GM18873 (cell line): ENCODE results near the gene NANOS3.

ENCODE experiments used
- ATAC-seq: cut with Tn5 transposase; IDR thresholded peaks from one replicate; pipeline ENCODE4 v1.9.1; 2021; ENCODE audit warnings: mild to moderate bottlenecking, moderate library complexity, moderate number of reproducible peaks; ENCODE audit not compliant: unreplicated experiment, low FRiP score

The NANOS3 gene

DNA sequence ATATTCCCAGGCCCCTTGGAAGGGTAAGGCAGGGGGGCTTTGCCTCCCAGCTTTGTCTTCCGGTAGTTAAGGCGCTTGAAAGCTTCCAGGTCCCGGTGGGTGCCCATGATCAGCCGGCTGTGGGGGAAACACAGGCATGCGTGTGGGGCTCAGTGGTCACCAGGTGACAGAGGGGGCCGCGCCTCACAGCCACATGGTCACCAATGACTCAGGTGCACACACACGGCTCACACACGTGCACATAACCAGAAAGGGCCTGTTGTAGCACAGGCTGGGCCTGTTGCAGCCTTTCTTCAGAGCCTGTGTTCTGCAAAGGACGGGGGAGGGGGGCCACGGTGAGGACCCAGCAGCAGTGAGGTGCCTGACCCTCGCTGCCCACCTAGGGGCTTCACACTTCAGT, 5.9 kb downstream of the NANOS3 start:
- ATAC-seq: no peak

DNA sequence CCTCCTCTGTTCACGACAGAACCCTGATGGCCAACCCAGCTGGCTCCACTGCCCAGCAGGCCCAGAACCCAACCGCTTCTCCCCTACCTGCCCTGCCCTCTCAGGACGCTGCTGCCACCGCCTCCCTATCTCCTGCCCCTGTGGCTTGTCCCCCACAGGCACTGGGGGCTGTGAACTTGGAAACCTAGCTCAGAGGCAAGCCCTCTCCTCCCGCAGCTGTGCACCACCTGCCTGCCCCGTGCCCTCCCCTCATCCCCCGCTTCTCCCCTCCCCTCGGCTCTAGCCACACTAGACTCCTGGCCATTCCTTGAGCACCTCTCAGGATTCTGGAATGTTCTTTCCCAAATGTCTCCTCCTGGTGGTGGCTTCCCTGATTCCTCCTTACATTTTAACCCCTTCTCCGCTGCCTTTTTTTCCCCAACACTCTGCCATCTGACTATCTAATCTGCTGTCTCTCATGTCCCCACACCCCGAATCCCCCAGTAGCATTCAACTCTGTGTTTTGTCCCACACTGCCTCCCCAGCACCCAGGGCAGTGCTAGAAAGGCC, 6.7 kb downstream of the NANOS3 start:
- ATAC-seq: no peak

DNA sequence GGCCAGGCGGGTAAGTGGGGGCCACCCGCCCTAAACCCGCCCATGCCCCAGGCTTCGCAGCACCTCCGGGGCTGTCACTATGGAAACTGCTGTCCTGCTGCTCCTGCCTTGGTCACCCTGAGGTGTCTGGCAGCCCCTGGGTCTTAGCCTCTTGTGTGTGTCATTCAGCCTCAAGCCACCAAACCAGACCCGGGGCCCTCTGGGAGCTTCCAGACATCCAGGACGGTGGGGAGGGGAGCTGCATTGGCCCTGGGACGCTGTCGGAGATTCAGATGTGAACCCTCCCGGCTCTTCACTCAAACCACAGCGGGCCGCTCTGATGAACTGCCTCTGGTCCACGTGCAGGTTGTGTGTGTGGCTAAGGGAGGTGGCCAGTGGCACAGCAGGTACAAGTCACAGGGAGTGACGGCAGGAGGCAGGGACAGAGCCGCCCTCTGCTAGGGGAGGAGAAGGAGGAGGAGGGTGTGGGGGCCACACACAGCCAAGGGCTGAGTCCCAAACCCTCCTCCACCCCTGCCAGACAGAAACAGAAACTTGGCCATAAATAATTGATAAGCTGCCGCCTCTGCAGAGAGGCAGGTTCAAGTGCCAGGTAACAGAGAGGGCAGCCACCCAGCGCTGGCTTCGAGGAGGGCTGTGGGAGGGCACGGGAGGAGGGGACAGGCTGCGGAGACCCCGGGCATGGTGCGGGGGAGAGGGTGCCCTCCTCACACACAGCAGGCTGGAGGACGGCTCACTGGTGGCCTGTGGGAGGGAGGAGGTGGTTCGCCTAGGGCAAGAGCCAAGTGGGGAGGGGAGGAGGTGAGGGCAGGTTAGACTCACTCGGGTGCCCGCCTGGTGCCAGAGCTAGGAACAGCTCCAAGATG, 8.0 kb downstream of the NANOS3 start:
- no peak for ATAC-seq

DNA sequence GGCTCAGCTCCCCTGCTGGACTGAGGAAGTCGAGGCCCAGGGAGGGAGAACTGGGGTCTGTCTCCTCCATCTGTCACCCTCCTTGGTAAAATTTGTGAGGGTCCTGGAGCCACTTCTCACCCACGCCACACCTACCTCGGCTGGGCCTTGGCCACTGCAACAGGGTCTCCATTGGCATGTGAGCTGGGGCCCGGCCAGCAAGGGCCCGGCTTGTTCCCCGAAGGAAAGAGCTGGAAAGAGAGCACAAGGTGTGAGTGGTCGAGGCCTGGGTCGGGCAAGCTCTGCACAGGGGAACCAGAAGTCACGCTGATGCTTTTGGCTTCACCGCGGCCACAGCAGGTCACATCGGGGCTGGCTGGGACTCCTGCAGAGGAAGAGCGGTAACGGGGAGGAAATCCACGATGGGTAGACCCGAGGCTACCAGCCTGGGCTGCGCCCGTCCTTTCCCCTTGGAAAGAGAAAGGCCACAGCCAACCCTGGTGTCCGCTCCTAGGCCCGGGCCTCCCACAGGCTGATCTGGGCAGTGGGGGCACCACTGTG, 9.0 kb downstream of the NANOS3 start:
- no peak for ATAC-seq

DNA sequence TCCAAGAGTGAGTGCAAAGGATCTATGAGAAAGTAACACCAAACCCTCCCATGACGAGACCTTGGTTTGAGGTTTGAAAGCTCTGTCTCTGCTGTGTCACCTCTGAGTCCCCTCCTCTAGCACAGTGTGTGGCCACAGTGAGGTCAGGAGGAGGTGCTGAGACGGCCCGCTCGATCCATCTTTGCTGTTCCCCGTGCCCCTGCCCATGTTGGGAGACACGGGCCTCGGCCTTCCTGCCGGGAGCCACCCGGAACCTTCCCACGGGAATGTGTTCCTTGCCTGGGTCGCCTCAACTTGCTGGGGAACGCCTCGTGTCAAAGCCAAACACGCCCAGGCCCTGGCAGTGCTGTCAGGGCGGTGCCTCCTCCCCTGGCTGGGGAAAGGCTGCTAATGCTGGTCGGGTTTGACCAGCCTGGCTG, 10.1 kb downstream of the NANOS3 start:
- no peak for ATAC-seq

DNA sequence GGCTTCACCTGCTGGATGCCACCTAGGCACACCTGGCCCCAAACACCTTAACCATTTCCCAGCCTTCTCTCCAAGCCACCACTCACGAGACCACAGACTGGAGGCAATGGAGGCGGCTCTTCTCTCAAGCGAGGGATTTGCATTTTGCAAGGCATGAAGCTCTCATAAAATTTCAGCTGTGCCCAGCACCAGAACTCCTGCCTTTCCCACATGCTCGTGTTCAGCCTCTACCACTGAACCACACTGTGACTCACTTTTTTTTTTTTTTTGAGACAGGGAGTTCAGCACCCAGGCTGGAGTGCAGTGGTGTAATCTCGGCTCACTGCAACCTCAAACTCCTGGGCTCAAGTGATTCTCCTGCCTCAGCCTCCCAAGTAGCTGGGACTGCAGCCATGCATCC, 10.6 kb downstream of the NANOS3 start:
- no peak for ATAC-seq

DNA sequence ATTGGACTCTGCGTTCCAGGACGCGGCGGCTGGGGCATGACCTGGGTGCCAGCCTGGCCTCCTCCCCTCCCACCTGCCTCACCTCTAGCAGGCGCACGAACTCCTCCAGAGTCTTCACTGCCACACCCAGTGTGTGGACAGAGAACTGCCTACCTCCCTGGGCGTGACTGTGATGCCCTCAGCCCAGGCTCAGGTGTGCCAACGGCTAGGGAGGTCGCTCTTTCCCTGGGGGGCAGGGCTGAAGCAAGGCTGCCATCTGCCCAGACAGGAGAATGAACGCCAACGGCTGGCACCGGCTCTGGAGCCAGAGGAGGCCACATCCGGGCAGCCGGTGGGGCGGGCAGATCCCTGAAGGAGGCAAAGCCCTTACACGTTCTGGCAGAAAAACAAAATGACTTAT, 11.3 kb downstream of the NANOS3 start:
- ATAC-seq: no peak

DNA sequence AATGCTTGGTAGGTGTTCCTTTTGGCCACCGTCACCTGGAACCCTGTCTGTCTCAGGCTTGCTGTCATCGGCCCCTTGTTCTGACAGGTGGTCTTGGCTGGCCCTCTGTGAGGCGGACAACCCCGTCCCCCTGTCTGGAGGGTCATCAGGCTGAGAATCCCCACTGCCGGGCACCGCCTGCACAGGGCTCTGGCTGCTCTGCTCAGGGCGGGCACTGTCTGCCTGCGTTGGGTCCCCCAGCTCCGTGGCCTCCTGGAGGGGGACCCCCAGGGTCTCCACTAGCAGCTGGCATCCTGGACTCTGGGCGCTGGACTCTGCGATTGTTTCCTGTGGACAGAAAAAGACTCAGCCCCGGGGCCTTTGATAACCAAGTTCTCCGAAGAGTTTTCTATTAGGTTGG, 13.2 kb downstream of the NANOS3 start:
- ATAC-seq: no peak

DNA sequence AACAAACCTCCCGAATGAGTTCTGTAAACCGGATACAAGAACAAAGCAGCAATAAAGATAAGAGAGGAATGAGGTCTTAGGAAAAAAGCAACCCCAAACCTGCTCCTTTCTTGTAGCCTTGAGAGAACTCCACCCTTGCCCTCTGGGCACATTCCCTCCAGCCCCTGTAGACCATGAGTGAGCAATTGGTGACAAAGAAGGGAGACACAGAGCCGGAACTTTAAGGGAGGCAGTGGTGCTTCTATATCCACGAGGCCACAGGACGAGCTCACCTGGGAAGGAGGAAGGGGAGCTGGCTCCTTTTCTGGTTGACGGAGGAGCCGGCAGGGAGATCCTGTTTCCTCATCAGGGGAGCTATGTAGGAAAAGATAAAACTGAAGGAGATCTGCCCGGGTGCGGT, 15.9 kb downstream of the NANOS3 start:
- ATAC-seq: no peak

DNA sequence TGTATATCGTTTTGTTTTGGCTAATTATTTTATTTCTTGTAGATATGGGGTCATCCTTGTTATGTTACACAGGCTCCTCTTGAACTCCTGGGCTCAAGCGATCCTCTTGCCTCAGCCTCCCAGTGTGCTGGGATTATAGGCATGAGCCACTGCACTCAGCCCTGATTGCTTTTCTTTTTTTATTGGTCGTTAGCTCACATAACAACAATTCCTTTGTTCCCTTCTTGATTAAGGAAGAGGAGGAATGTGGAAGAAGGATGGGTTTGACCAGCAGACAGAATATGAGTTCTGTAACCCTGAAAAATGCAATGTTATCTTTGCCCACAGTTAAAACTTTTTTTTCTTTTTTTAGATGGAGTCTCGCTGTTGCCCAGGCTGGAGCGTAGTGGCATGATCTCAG, 17.6 kb downstream of the NANOS3 start:
- no peak for ATAC-seq

DNA sequence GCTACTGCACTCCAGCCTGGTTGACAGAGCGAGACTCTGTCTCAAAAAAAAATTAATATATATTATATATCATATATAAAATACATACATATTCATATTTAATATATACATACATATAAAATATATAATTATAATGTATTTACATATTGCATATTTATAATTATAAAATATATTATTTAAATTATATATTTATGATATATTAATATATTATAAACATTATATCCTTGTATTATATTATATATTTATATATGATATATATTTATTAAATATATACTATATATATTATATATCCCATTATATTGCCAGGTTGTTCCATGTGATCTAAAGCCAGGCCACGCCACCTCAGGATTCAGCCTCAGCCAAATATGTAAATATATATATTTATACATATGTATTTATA, 19.3 kb downstream of the NANOS3 start:
- ATAC-seq: no peak

DNA sequence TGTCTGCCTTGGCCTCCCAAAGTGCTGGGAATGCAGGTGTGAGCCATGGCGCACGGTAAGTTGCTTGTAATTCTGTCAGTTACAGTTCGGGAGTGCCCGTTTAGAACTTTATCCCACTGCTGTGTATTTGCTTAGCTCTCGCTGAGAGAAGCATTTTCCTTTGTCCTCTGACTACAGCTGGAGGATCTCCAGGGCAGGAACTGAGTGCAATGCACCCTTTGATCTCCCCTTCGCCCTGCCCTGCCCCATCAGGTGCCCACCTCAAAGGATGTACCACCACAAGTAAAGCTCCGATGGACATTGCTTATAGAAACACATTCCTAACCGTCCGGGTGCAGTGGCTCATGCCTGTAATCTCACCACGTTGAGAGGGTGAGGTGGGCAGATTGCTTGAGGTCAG, 22.5 kb downstream of the NANOS3 start:
- ATAC-seq: no peak

DNA sequence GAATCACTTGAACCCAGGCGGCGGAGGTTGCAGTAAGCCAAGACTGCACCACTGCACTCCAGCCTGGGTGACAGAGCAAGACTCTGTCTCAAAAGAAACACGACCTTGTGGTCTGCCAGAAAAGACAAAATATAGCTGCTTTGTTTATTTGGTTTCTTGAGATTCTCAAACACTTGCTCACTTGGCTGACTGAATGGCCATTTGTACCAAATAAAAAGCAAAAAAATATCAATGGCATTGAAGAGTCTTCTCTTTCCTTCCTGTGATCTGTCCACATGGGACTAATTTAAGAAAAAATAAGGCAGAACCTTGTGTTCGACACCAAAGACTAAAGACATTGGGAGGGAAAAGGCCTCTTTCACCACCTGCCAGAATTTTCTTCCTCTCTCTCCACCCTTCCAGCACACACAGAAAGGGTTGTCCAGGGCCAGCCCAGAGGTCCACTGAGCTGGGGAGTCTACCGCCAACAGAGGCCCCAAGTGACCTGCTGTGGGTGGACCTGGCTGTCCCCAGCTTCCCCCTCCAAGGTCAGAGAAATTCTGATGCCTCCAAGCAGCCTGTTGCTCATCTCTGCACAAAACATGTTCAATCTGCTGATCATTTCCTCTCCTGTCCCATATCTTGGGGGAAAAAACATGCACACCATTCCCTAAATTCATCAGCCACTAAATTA, 23.1 kb downstream of the NANOS3 start:
- no peak for ATAC-seq

DNA sequence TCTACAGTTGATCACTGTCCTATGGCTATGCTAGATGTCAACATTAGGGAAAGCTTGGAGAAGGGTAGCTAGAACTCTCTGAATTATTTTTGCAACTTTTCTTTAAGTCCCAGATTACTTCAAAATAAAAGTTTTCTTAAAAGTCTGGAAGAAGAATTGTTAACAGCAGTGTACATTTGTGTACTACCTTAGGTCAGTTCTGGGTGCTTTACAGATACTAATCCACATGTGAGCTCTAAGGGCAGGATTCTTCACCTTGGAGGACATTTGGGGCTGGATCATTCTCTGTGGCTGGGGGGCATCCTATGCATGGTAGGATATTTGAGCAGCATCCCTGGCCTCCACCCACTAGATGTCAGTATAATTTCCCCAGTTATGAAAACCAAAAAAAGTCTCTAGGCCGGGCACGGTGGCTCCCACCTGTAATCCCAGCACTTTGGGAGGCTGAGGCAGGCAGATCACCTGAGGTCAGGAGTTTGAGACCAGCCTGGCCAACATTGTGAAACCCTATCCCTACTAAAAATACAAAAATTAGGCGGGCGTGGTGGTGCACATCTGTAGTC, 26.1 kb downstream of the NANOS3 start:
- no peak for ATAC-seq

DNA sequence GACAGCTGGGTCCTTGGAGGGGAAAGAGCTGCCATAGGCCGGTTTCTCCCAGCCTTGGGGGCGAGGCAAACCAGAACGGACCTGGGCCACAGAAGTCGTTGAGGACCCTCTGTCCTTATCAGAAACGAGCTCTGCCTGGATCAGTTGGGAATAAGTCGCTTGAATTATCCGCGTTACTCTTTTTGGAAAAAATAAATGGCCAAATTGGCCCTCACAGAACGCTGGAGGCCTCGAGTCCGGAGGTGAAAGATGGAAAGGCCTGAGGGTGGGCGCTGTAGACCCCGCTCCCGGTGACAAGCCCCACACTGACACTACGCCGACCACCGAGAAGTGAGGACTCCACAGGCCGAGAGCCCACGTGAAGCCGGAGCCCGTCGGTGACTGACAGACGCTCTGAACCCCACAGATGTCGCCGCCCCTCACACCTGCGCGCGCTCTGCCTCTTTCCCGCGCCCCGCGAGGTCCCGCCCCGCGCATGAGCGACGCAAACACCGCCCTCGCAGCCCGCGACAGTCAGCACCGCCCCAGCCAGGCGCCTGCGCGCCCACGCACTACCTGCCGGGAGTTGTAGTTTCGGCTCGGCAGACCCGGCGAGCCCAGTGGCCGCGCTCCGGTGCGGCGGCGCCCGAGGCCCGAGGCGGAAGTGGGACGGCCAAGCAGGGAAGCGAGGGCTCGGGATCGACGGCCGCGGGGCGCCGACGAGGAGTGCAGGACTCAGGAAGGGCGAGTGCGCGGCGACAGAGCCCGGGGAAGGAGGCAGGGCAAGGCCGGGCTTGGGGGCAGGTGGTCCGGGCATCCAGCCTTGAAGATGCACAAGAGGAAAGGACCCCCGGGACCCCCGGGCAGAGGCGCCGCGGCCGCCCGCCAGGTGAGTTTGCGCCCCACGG, 28.9 kb downstream of the NANOS3 start, which contains the start of the genes BRME1 and CC2D1A:
Gene BRME1, minus strand, starts transcription at position 484 of the 887 bp plus-strand sequence. CDS start 1,225 bp downstream, outside the sequence.
Gene CC2D1A, plus strand, starts transcription at position 568 of the 887 bp plus-strand sequence. Its CDS starts 241 bp downstream, at position 809.
- ATAC-seq: peak; percentile 85

DNA sequence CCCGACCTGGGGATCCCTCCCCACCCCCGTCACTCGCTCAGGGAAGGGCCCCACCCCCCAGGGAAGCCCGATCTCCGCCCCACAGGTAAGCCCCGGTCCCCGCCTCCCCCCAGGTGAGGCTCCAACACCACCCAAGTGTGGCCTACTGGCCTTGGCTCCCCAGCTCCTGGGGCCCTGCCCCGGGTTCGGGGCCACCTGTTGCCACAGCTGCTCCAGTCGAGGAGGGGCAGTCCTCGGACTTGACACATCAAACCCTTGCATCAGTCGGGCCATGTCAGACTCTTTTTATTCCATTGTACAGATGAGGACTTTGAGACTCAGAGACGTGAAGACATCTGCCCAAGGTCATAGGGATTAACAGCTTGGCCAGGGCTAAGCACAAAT, 29.6 kb downstream of the NANOS3 start:
- ATAC-seq: no peak

DNA sequence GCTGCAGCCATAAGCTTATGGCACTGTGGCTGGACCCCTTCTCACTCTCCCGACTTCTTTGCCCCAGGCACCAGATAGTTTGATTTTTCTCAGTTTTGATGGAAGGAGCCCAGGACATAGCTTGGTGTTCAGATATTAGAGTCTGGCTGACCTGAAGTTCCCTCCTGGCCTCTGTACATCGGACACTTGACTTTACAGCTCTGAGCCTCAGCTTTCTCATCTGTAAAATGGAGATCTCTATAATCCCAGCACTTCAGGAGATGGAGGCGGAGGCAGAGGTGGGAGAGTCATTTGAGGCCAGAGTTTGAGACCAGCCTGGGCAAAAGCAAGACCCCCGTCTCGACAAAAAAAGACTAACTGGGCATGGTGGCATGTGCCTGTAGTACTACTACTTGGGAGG, 30.0 kb downstream of the NANOS3 start:
- no peak for ATAC-seq

DNA sequence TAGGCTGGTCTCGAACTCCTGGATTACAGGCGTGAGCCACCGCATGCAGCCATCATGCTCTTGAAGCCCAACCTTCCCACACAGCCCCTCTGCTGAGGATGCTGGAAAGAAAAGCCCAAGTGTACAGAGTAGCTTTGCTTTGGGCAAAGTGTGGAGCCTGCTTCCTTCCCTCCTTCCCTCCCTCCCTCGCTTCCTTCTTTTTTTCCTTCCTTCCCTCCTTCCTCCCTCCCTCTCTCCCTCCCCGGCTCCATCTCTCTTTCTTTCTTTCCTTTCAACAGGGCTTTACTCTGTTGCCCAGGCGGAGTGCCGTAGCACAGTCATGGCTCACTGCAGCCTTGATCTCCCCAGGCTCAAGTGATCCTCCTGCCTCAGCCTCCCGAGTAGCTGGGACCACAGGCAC, 31.7 kb downstream of the NANOS3 start:
- ATAC-seq: no peak

DNA sequence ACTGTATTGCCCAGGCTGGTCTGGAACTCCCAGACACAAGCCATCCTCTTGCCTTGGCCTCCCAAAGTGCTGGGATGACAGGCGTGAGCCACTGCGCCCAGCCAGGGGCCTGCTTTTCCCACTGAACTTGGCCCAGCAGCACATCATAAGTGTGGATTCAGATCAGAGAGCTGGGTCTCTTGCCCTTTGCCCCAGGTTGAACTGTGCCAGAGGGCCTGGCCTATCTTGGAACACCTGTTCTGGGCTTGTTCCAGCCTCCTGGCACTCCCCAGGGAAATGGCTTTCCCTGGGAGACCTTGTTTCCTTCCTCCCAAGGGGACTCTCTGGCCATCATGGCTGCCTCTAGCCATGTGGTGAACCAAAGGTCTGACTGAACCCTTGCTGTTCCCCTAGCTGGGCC, 32.5 kb downstream of the NANOS3 start:
- ATAC-seq: no peak

DNA sequence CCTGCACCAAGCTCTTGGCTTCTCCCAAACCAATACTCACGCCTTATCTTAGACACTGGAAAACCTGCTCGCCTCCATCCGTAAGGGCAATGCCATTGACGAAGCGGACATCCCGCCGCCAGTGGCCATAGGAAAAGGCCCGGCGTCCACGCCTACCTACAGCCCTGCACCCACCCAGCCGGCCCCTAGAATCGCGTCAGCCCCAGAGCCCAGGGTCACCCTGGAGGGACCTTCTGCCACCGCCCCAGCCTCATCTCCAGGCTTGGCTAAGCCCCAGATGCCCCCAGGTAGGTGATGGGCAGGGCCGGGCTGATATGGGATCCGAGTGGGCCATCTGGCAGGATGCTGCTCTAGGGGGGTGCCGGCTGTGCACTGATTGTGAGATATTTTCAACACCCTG, 36.4 kb downstream of the NANOS3 start:
- ATAC-seq: no peak
